ENCODE results near the gene ADAM22.

DNA sequence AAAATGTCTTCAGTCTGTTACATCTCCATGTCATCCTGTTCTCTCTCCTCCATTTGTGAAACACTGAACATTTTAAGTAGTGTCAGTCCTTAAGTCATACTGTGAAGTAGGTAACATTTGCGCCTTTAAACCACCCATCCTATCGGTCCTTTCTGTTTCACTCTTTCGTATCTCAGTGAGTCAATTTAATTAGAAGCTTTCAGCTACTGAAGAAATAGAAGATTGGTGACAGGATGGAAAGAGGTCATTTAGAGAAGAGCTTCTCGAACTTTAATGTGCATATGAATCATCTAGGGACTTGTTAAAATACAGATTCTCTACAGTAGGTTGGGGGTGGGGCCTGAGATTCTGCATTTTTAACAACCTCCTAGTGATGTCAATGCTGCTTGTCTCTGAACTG is 172.4 kb downstream of the ADAM22 start:
- TF ChIP-seq SMC3 (conservative IDR thresholded peaks at IDR 0.05; ENCODE audit: poor library complexity) (no peak), POLR2AphosphoS5 (IDR thresholded peaks at IDR 0.05) (no peak), EP300 (conservative IDR thresholded peaks at IDR 0.05; ENCODE audit: poor library complexity, severe bottlenecking) (no peak), EZH2 (IDR thresholded peaks at IDR 0.05; ENCODE audit: borderline replicate concordance, insufficient read depth, low read length, poor library complexity, severe bottlenecking) (no peak), TAF1 (IDR thresholded peaks at IDR 0.05; ENCODE audit: low read depth) (no peak), RAD21 (conservative IDR thresholded peaks at IDR 0.05) (no peak)
- TF ChIP-seq, protein P1, sequence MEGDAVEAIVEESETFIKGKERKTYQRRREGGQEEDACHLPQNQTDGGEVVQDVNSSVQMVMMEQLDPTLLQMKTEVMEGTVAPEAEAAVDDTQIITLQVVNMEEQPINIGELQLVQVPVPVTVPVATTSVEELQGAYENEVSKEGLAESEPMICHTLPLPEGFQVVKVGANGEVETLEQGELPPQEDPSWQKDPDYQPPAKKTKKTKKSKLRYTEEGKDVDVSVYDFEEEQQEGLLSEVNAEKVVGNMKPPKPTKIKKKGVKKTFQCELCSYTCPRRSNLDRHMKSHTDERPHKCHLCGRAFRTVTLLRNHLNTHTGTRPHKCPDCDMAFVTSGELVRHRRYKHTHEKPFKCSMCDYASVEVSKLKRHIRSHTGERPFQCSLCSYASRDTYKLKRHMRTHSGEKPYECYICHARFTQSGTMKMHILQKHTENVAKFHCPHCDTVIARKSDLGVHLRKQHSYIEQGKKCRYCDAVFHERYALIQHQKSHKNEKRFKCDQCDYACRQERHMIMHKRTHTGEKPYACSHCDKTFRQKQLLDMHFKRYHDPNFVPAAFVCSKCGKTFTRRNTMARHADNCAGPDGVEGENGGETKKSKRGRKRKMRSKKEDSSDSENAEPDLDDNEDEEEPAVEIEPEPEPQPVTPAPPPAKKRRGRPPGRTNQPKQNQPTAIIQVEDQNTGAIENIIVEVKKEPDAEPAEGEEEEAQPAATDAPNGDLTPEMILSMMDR (IDR thresholded peaks at IDR 0.05; ENCODE audit: poor library complexity, severe bottlenecking) = no peak
